ENCODE measurements around the gene LNPEP.

GRCh38 chr5:97067296-97067850, 131.5 kb downstream of the LNPEP start:
- TF ChIP-seq CTCF (IDR thresholded peaks at IDR 0.05) = no peak
- TF ChIP-seq EP300 (IDR thresholded peaks at IDR 0.05) = no peak
